GM20431 (cell line): Measurements from ENCODE around the gene MCF2.
"Not testable (repeated sequence)": the region's sequence is repeated elsewhere in the genome, so short reads cannot be mapped to it uniquely, and the experiment has no call there.

Experiments used
- in situ Hi-C: fragments of 300-500 bp; cut with MseI, MboI; formaldehyde crosslinking; loops from one replicate; pipeline ENCODE4 v1.15.0; 2020; ENCODE audit warnings: low sequenced_read_pairs; ENCODE audit not compliant: unreplicated experiment

Gene MCF2, protein sequence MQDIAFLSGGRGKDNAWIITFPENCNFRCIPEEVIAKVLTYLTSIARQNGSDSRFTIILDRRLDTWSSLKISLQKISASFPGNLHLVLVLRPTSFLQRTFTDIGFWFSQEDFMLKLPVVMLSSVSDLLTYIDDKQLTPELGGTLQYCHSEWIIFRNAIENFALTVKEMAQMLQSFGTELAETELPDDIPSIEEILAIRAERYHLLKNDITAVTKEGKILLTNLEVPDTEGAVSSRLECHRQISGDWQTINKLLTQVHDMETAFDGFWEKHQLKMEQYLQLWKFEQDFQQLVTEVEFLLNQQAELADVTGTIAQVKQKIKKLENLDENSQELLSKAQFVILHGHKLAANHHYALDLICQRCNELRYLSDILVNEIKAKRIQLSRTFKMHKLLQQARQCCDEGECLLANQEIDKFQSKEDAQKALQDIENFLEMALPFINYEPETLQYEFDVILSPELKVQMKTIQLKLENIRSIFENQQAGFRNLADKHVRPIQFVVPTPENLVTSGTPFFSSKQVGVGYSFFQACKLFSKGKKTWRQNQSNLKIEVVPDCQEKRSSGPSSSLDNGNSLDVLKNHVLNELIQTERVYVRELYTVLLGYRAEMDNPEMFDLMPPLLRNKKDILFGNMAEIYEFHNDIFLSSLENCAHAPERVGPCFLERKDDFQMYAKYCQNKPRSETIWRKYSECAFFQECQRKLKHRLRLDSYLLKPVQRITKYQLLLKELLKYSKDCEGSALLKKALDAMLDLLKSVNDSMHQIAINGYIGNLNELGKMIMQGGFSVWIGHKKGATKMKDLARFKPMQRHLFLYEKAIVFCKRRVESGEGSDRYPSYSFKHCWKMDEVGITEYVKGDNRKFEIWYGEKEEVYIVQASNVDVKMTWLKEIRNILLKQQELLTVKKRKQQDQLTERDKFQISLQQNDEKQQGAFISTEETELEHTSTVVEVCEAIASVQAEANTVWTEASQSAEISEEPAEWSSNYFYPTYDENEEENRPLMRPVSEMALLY

GRCh38 chrX:139708067-139708466 lies at the start of gene MCF2:
Gene MCF2, minus strand, starts transcription at chrX:139708167. Its CDS starts 56,423 bp downstream, at chrX:139651744.
- in situ Hi-C loops = no loop called here

DNA sequence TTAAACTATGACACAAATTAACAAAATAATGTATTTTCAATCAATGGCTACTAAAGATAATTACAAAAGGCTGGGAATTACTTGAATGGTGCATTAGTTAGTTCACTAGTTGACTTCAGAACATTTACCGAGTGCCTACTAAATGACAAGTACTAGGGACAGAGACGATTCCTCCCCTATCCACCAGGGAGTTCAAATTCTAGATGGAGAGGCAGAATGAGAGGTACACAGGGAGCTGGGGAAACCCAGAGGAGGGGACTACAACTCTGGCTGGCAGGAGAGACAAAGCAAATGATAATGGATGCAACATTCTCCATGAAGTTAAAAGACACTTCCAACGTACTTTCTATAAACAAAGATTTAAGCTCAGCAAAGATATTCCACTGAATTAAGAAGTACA lies 43.1 kb upstream of the MCF2 start:
- in situ Hi-C loops = no loop called here

GRCh38 chrX:139750390-139750789 lies 42.4 kb upstream of the MCF2 start:
- in situ Hi-C loops = no loop called here

GRCh38 chrX:139739138-139739537 lies 31.2 kb upstream of the MCF2 start:
- in situ Hi-C loops = no loop called here

DNA sequence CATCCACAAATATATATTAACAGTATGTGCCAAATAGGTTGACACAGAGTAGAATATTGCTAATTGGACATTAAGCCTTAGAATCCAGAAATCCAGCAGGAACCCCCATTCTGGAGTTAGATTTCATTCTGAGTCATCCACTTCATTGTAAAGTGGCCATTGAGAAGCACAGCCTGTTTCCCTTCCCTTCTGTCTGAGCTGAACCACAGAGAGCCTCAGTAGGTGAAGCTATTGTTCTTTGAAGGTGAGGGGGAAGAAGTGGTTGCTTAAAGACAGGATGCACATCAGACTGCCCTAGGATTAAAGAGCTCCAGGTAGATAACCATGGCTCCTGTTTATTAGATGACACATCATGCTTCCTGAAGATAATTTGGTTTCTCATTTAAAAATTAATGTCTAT lies 30.6 kb upstream of the MCF2 start:
- in situ Hi-C loops = no loop called here

DNA sequence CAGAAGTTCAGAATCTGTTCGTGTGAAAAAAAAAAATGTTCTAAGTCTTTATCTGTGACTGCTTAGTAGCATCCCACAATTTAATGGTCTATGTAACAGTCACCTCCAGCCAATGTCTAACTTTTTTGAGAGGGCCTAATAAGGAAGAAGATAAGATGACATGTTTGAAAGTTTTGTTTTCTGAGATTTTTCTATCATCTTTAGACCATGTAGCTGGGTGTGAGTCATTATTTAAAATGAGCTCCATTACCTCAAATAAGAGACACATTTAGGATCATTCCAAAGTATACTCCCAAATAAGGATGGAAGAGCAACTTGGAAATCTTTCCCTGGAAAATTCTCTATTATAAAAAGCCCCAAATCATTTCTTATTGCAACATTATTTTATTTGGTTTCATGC lies 28.2 kb upstream of the MCF2 start:
- in situ Hi-C loops = no loop called here

DNA sequence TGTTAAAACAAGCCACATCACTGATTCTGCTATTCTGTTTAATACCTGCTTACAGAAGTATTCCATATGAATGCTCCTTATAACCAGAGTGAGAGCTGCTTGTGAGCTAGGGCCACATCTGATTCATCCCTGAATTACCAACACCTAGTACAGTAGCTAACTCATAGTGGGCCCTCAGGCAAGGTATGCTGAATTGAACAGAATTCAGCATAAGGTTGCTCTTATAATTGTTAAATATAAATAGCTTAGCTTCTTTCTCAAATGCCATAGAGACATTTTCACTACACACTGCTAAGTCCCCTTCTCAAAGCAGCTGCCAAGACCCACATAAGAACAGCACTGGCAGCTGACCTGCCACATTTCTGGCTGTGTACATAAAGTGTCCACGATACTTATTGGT lies 27.0 kb upstream of the MCF2 start:
- in situ Hi-C loops = no loop called here

DNA sequence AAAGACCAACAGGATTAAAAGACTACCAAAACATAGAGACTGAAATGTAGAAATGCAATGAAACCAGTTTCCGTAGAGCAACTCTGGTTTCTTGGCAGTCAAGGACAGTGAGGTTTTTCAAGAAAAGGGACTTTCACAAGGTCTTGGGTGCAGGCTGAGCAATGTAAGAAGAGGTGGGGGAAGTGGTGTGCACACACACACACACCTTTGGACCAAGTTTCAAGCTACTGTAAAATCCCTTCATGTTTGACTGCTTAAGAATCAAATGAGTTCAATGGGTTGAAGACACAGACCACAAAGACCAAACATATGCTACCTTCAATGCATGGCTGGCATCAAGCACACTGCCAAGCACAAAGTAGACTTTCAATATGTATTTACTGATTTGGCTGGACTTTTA lies 17.8 kb upstream of the MCF2 start:
- in situ Hi-C loops = no loop called here

DNA sequence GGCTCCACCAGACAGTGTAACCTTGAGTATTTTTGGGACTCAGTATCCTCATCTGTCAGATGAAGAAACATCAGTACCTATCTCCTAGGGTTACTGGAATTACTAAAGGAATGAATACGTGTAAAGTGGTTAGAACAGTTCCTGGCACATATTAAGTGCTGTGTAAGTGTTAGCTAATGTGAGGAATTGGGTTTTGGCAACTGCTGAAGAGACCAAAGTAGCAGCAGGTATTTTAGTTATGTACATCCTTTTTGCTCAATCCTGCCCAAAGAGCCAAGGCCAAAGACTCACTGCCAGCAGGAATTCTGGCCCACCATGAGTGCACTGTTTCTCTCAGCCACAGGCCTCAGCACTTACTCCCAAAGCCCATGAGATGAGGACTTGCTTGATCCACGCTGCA lies 16.7 kb upstream of the MCF2 start:
- in situ Hi-C loops = no loop called here

DNA sequence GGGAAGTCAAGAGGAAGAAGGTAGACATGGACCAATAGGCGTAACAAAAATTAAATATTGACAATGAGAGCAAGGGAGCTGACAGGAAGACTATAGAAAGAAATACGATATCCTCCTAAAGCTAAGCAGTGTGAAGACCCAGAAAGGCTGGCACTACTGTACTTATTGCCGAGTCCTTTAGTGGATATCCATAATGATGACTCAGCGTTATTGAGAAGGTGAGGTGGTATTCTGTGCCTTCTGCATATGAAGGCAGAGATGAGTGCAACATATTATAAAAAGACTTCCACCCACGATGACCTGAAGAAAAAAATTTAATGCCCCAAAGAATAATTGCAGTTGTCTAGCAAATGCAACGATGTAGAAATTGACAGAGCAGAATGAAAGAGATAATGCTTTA lies 13.0 kb upstream of the MCF2 start:
- in situ Hi-C loops = no loop called here

DNA sequence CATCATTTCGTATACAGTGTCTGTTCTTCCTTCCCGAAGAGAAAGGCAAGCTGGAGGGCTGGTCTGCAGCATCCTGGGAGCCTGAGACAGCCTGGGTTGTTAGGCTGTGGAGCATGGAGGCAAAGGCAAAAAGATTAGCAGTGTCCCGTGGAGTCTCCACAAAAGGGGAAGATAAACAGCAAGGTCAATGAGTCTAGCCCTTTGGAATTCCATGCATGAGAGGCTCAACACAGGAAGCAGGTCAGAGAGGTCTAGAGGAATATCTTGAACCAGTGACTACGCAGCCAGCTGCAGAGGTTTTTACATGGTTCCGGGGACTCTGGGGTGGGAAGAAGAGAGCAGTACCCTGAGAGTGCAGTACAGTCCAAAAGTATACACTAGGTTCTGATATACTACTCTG lies 12.2 kb upstream of the MCF2 start:
- in situ Hi-C loops = no loop called here

DNA sequence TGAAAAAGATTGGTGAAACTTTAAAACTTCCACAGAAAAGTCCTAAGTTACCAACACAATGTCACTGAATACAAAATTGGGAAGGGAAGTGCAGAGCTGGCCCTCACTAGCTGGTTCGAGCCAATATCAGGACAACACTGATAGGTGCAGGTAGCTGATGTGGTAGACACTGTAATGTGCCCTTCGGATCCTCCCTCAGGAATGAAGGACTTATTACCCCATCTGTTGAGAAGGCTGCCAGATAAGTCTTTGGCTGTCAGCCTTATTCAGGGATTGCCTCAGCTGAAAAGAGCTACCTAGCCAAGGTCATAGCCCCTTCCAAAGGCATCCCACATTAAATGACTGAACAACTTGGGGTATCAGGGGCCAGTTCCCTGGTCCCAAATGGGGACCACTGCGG lies 5.3 kb downstream of the MCF2 start:
- in situ Hi-C loops = no loop called here

- in situ Hi-C loops = no loop called here
Observed at GRCh38 chrX:139692908-139693307, 15.1 kb downstream of the MCF2 start.

GRCh38 chrX:139692506-139692849 lies 15.5 kb downstream of the MCF2 start:
- in situ Hi-C loops = no loop called here

- in situ Hi-C loops = no loop called here
Observed at GRCh38 chrX:139691843-139692505, 16.0 kb downstream of the MCF2 start.

DNA sequence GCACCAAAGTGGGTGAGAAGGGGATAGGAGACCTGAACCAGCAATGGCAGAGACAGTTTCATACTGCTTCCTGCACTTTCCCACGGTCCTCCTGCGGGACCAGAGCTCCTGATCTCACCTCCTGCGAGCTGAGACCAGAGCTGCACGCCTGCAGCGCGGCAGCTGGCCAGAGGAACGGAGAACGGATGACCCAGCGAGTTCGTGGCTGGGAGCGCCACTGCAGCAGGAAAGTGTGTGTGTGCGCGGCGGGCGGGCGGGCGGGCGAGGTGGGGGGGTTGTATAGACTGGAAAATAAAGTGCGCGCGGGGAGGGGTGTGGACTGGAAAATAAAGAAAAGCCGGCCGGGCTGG lies 16.5 kb downstream of the MCF2 start:
- in situ Hi-C loops = no loop called here

- in situ Hi-C loops = not testable (repeated sequence)
Observed at GRCh38 chrX:139685175-139685574, 22.8 kb downstream of the MCF2 start.

- in situ Hi-C loops = no loop called here
Observed at GRCh38 chrX:139680356-139680755, 27.6 kb downstream of the MCF2 start.

GRCh38 chrX:139647597-139647996 lies 60.4 kb downstream of the MCF2 start:
- in situ Hi-C loops = no loop called here

- in situ Hi-C loops = no loop called here
Observed at GRCh38 chrX:139642241-139642927, 65.6 kb downstream of the MCF2 start.
